ENCODE measurements around the gene SLC10A7.

DNA sequence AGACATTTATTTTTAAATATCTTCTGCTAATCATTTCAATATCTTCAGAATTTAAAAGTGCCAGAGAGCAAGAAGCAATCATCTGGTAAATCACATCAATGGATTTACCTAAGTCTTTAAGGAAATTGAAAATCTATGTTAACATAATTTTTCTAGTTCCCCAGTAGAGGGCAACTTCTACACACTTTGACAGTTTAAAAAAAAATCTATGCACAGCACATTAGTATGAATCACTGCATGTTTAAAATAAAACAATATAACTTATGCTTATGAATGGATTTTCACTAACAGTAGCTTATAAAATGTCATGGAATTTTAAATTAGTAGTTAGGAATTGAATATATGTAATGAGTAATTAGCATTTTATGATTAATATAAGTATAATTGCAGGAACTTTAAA is 180.9 kb downstream of the SLC10A7 start:
- TF ChIP-seq, protein P1, sequence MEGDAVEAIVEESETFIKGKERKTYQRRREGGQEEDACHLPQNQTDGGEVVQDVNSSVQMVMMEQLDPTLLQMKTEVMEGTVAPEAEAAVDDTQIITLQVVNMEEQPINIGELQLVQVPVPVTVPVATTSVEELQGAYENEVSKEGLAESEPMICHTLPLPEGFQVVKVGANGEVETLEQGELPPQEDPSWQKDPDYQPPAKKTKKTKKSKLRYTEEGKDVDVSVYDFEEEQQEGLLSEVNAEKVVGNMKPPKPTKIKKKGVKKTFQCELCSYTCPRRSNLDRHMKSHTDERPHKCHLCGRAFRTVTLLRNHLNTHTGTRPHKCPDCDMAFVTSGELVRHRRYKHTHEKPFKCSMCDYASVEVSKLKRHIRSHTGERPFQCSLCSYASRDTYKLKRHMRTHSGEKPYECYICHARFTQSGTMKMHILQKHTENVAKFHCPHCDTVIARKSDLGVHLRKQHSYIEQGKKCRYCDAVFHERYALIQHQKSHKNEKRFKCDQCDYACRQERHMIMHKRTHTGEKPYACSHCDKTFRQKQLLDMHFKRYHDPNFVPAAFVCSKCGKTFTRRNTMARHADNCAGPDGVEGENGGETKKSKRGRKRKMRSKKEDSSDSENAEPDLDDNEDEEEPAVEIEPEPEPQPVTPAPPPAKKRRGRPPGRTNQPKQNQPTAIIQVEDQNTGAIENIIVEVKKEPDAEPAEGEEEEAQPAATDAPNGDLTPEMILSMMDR (IDR thresholded peaks at IDR 0.05) = peak in 5 of 6 experiments; percentile 24 to 55 (median 51)
- no peak for TF ChIP-seq POLR2A (IDR thresholded peaks at IDR 0.05)

Measured in adrenal gland (tissue), 5 donors.